Natural killer cell (primary cell): ENCODE measurements around the gene GRM5. TPM values are rescaled to one million over a fixed set of nuclear protein-coding genes. Genes with fewer than 3 reads are reported as not detected.
"Not testable (repeated sequence)": the region's sequence is repeated elsewhere in the genome, so short reads cannot be mapped to it uniquely, and the experiment has no call there.

ENCODE experiments used
- ATAC-seq, 3 donors: fragments of 150-1000 bp in 2 of 3; fragments of 200-7000 bp in 1 of 3; cut with Tn5 transposase; 1 replicate in 1 of 3; 2 replicates in 2 of 3; pipeline ENCODE4 v1.10.0; 2021; ENCODE audit warnings: mild to moderate bottlenecking in 2 of 3, moderate library complexity in 2 of 3
- DNase-seq, 2 donors: peaks; one replicate each; pipeline versions ENCODE4 v3.0.0 to v3.0.0-alpha.2; 2013 to 2021; ENCODE audit warnings: mixed read lengths in 1 of 2
- H3K27ac ChIP-seq: one replicate; pipeline ENCODE4 v1.5.1; 2013; ENCODE audit warnings: mild to moderate bottlenecking, low read length
- H3K27me3 ChIP-seq: one replicate; pipeline ENCODE4 v1.6.1; 2013; ENCODE audit warnings: low read length; ENCODE audit not compliant: control insufficient read depth, insufficient read depth
- H3K36me3 ChIP-seq: one replicate; pipeline ENCODE4 v1.6.1; 2013; ENCODE audit warnings: low read length; ENCODE audit not compliant: control insufficient read depth, insufficient read depth
- H3K4me1 ChIP-seq: one replicate; pipeline ENCODE4 v1.6.1; 2013; ENCODE audit warnings: low read length; ENCODE audit not compliant: control insufficient read depth, insufficient read depth
- H3K4me3 ChIP-seq: one replicate; pipeline ENCODE4 v1.5.1; 2013; ENCODE audit warnings: low read length
- H3K9me3 ChIP-seq: one replicate; pipeline ENCODE4 v1.6.1; 2013; ENCODE audit warnings: low read length; ENCODE audit not compliant: control insufficient read depth, insufficient read depth
- H3K27ac Mint-ChIP-seq, 2 donors: one replicate each; pipeline ENCODE4 v1.8.0; 2022; ENCODE audit warnings: mild to moderate bottlenecking in 2 of 2, mixed read lengths in 2 of 2, moderate library complexity in 1 of 2
- H3K27me3 Mint-ChIP-seq, 2 donors: one replicate each; pipeline ENCODE4 v1.8.0; 2022; ENCODE audit warnings: low read depth in 2 of 2, mixed read lengths in 2 of 2
- H3K36me3 Mint-ChIP-seq: one replicate; pipeline ENCODE4 v1.8.0; 2022; ENCODE audit warnings: mixed read lengths
- H3K4me1 Mint-ChIP-seq, 2 donors: one replicate each; pipeline ENCODE4 v1.8.0; 2022; ENCODE audit warnings: mixed read lengths in 2 of 2
- H3K4me3 Mint-ChIP-seq: one replicate; pipeline ENCODE4 v1.8.0; 2022; ENCODE audit warnings: mild to moderate bottlenecking, moderate library complexity, mixed read lengths
- H3K9me3 Mint-ChIP-seq, 2 donors: one replicate each; pipeline ENCODE4 v1.8.0; 2022; ENCODE audit warnings: mixed read lengths in 2 of 2
- CTCF ChIP-seq: fragments of 200-600 bp; IDR thresholded peaks from one replicate; pipeline ENCODE4 v1.8.0; 2022; ENCODE audit warnings: antibody characterized with exemption
- WGBS: methylation state at CpG from one replicate; pipeline ENCODE4 v1.1.7; 2013; ENCODE audit warnings: missing lambda C conversion rate; ENCODE audit not compliant: insufficient coverage; 5-methylcytosine and 5-hydroxymethylcytosine counted together
- intact Hi-C: fragments of 100-400 bp; cut with micrococcal nuclease; formaldehyde crosslinking; loops from one replicate; pipeline ENCODE4 v1.14.2; 2022
- total RNA-seq, 4 donors: library from RNA; stranded (reverse); fragments of 120-200 nt in 1 of 4; gene quantifications; one replicate each; pipeline versions ENCODE4 v1.2.3 to v1.2.4, GENCODE V29; 2013 to 2022

GRM5 gene
- total RNA-seq, 3 donors from 2014 or later (not counting 1 experiment from before 2014, with no cell fraction given), result not detected

GRCh38 chr11:88861618-88862017 lies 204.2 kb downstream of the GRM5 start:
- Histone ChIP-seq H3K27ac (no peak overlapping the region), H3K4me3 (no peak overlapping the region), H3K27me3 (no peaks in the 10 kb centered on the region), H3K9me3 (no peaks in the 10 kb centered on the region), H3K36me3 (no peaks in the 10 kb centered on the region), H3K4me1 (no peaks in the 10 kb centered on the region)
- H3K4me3 Mint-ChIP-seq, result no peak overlapping the region
- ATAC-seq, result no peak
- no peaks in the 10 kb centered on the region for H3K36me3 Mint-ChIP-seq
- peaks cover 10 to 13% of the 10 kb centered on the region in 2 donors for H3K9me3 Mint-ChIP-seq
- no peaks in the 10 kb centered on the region for H3K4me1 Mint-ChIP-seq
- no peak for DNase-seq
- intact Hi-C loops, result no loop called here
- H3K27ac Mint-ChIP-seq, result no peak overlapping the region
- H3K27me3 Mint-ChIP-seq, result no peaks in the 10 kb centered on the region
- TF ChIP-seq CTCF, result no peak

- H3K4me1 ChIP-seq, DNase-seq, H3K9me3 ChIP-seq, H3K36me3 Mint-ChIP-seq, H3K27ac Mint-ChIP-seq, H3K36me3 ChIP-seq, intact Hi-C loops, H3K4me3 Mint-ChIP-seq, H3K4me3 ChIP-seq, H3K27me3 Mint-ChIP-seq, H3K4me1 Mint-ChIP-seq, H3K27ac ChIP-seq, H3K27me3 ChIP-seq, ATAC-seq: not testable (repeated sequence)
- peaks cover 10% of the 10 kb centered on the region in 2 donors for H3K9me3 Mint-ChIP-seq
- WGBS, result 89% methylated on average over 4 of the region's 4 CpGs
These were observed 205.4 kb downstream of the GRM5 start for GRCh38 chr11:88860431-88860830.

- H3K4me1 Mint-ChIP-seq, H3K27me3 ChIP-seq, H3K27ac ChIP-seq, H3K4me3 ChIP-seq, H3K36me3 ChIP-seq, H3K4me1 ChIP-seq, DNase-seq, H3K9me3 ChIP-seq, intact Hi-C loops, H3K4me3 Mint-ChIP-seq, ATAC-seq, H3K27me3 Mint-ChIP-seq, H3K27ac Mint-ChIP-seq, H3K36me3 Mint-ChIP-seq: not testable (repeated sequence)
- H3K9me3 Mint-ChIP-seq, result peaks cover 6 to 11% of the 10 kb centered on the region in 2 donors
- 64% methylated on average over 1 of the region's 2 CpGs for WGBS
These were observed 211.8 kb downstream of the GRM5 start for GRCh38 chr11:88853963-88854362.

GRCh38 chr11:88851547-88851946 lies 214.2 kb downstream of the GRM5 start:
- DNase-seq, H3K27me3 ChIP-seq, H3K4me1 Mint-ChIP-seq, H3K27ac Mint-ChIP-seq, intact Hi-C loops, H3K36me3 Mint-ChIP-seq, ATAC-seq, H3K9me3 Mint-ChIP-seq, H3K36me3 ChIP-seq, H3K27me3 Mint-ChIP-seq, H3K4me3 Mint-ChIP-seq, H3K4me1 ChIP-seq, H3K4me3 ChIP-seq, H3K9me3 ChIP-seq, H3K27ac ChIP-seq: not testable (repeated sequence)

GRCh38 chr11:88849773-88850172 lies 216.0 kb downstream of the GRM5 start:
- H3K4me3 Mint-ChIP-seq, H3K27me3 ChIP-seq, intact Hi-C loops, H3K36me3 ChIP-seq, H3K9me3 ChIP-seq, DNase-seq, ATAC-seq, H3K4me1 ChIP-seq, H3K4me3 ChIP-seq, H3K4me1 Mint-ChIP-seq, H3K27ac ChIP-seq, H3K27me3 Mint-ChIP-seq, H3K9me3 Mint-ChIP-seq, H3K27ac Mint-ChIP-seq, H3K36me3 Mint-ChIP-seq: not testable (repeated sequence)
- WGBS, result 100% methylated on average over 3 of the region's 6 CpGs
